Smooth muscle cell (in vitro differentiated cells): Measurements from ENCODE around the gene LASP1. TPM values are rescaled to one million over a fixed set of nuclear protein-coding genes. Genes with fewer than 3 reads are reported as not detected.
A peak's percentile ranks its signal among the peaks of the same experiment; 100 is the strongest.

Experiments used
- DNase-seq: peaks from one replicate; lab custom pipeline; 2025; ENCODE audit not compliant: unreplicated experiment; lab: John Stamatoyannopoulos, UW
- H2AFZ ChIP-seq: fragments of 200-600 bp; sonication (generic); 2 replicates; pipeline ENCODE4 v1.6.0; 2016; ENCODE audit warnings: antibody characterized with exemption, low read depth, mild to moderate bottlenecking
- H3F3A ChIP-seq: fragments of 200-600 bp; sonication (generic); 2 replicates; pipeline ENCODE4 v1.6.0; 2017; ENCODE audit warnings: antibody characterized with exemption, low read depth
- H3K27ac ChIP-seq: fragments of 200-600 bp; sonication (generic); 2 replicates; pipeline ENCODE4 v1.5.1; 2016; ENCODE audit warnings: low read depth, mild to moderate bottlenecking
- H3K27me3 ChIP-seq: fragments of 200-600 bp; sonication (generic); 2 replicates; pipeline ENCODE4 v1.6.1; 2016; ENCODE audit warnings: low read depth, mild to moderate bottlenecking
- H3K36me3 ChIP-seq: fragments of 200-600 bp; sonication (generic); 2 replicates; pipeline ENCODE4 v1.5.1; 2016; ENCODE audit warnings: low read depth
- H3K4me1 ChIP-seq: fragments of 200-600 bp; sonication (generic); 2 replicates; pipeline ENCODE4 v1.5.1; 2016; ENCODE audit warnings: low read depth
- H3K4me2 ChIP-seq: fragments of 200-600 bp; sonication (generic); 2 replicates; pipeline ENCODE4 v1.6.0; 2016; ENCODE audit warnings: mild to moderate bottlenecking
- H3K4me3 ChIP-seq: fragments of 200-600 bp; sonication (generic); 2 replicates; pipeline ENCODE4 v1.5.1; 2016; ENCODE audit warnings: mild to moderate bottlenecking
- H3K79me2 ChIP-seq: fragments of 200-600 bp; sonication (generic); 2 replicates; pipeline ENCODE4 v1.6.0; 2016; ENCODE audit warnings: low read depth, mild to moderate bottlenecking
- H3K9ac ChIP-seq: fragments of 200-600 bp; sonication (generic); 2 replicates; pipeline ENCODE4 v1.6.0; 2016; ENCODE audit warnings: low read depth
- H3K9me3 ChIP-seq: fragments of 200-600 bp; sonication (generic); replicated peaks from 2 replicates; pipeline ENCODE4 v1.5.1; 2016; ENCODE audit warnings: low read depth
- H4K20me1 ChIP-seq: fragments of 200-600 bp; sonication (generic); 2 replicates; pipeline ENCODE4 v1.6.0; 2016; ENCODE audit warnings: low read depth
- CTCF ChIP-seq: fragments of 200-600 bp; sonication (generic); IDR thresholded peaks from 2 replicates; pipeline ENCODE4 v1.5.1; 2017; ENCODE audit warnings: borderline replicate concordance, mild to moderate bottlenecking, antibody characterized with exemption; ENCODE audit not compliant: insufficient read depth, poor library complexity, severe bottlenecking
- WGBS: methylation state at CpG from one replicate; pipeline ENCODE4 v1.1.7; 2016; ENCODE audit warnings: low lambda C conversion rate; 5-methylcytosine and 5-hydroxymethylcytosine counted together
- polyA plus RNA-seq: library from polyadenylated mRNA; unstranded; fragments of >200 nt; fragmentation: Nextera tagmentation; extraction: Ambion mirVana; gene quantifications from 2 replicates; pipeline ENCODE4 v1.2.1, GENCODE V29; 2016
- total RNA-seq: library from RNA; depleted of rRNA; stranded (reverse); fragments of >200 nt; gene quantifications from 2 replicates; pipeline ENCODE4 v1.2.3, GENCODE V29; 2014

LASP1 gene
- total and polyA plus RNA-seq, 2 experiments from 2014 or later = 130 to 133 TPM

- H3F3A ChIP-seq = peaks cover 50% of the 10 kb centered on the region
- no peaks in the 10 kb centered on the region for H3K9me3 ChIP-seq
- no peak overlapping the region for H3K4me3 ChIP-seq
- H3K27me3 ChIP-seq = no peaks in the 10 kb centered on the region
- H3K36me3 ChIP-seq = no peaks in the 10 kb centered on the region
- no peak overlapping the region for H3K27ac ChIP-seq
- WGBS = 93% methylated on average over 9 of the region's 9 CpGs
- no peak overlapping the region for H3K9ac ChIP-seq
- H4K20me1 ChIP-seq = peaks cover 100% of the 10 kb centered on the region
- peaks cover 52% of the 10 kb centered on the region for H3K4me1 ChIP-seq
- H3K4me2 ChIP-seq = peak overlapping the region; percentile 6
- DNase-seq = no peak
- no peak overlapping the region for H2AFZ ChIP-seq
- H3K79me2 ChIP-seq = peaks cover 92% of the 10 kb centered on the region
- TF ChIP-seq CTCF = no peak
Observed at GRCh38 chr17:38885044-38885727, 15.3 kb downstream of the LASP1 start.

- Histone ChIP-seq H3K79me2 (peaks cover 90% of the 10 kb centered on the region), H3K9me3 (no peaks in the 10 kb centered on the region), H3K27me3 (no peaks in the 10 kb centered on the region), H3K4me2 (peak overlapping the region; percentile 6), H2AFZ (no peak overlapping the region), H3K27ac (no peak overlapping the region), H4K20me1 (peaks cover 100% of the 10 kb centered on the region), H3K4me1 (peaks cover 45% of the 10 kb centered on the region), H3K36me3 (no peaks in the 10 kb centered on the region), H3K9ac (no peak overlapping the region), H3F3A (peaks cover 43% of the 10 kb centered on the region), H3K4me3 (no peak overlapping the region)
- WGBS = 34% methylated on average over 11 of the region's 11 CpGs
- DNase-seq = no peak
- TF ChIP-seq CTCF = no peak
Observed at GRCh38 chr17:38885728-38886642, 16.1 kb downstream of the LASP1 start.

GRCh38 chr17:38886643-38887010, 16.8 kb downstream of the LASP1 start:
- H3K79me2 ChIP-seq = peaks cover 87% of the 10 kb centered on the region
- no peak for TF ChIP-seq CTCF
- H3K9me3 ChIP-seq = no peaks in the 10 kb centered on the region
- H4K20me1 ChIP-seq = peaks cover 100% of the 10 kb centered on the region
- no peaks in the 10 kb centered on the region for H3K36me3 ChIP-seq
- H3F3A ChIP-seq = peaks cover 37% of the 10 kb centered on the region
- H3K9ac ChIP-seq = no peak overlapping the region
- no peak overlapping the region for H3K4me3 ChIP-seq
- no peak overlapping the region for H3K27ac ChIP-seq
- no peak for DNase-seq
- WGBS = 85% methylated on average over 8 of the region's 8 CpGs
- H3K4me1 ChIP-seq = peaks cover 40% of the 10 kb centered on the region
- no peak overlapping the region for H2AFZ ChIP-seq
- no peak overlapping the region for H3K4me2 ChIP-seq
- no peaks in the 10 kb centered on the region for H3K27me3 ChIP-seq
